HepG2 (cell line): ENCODE data around the gene DOLK. TPM values are rescaled to one million over a fixed set of nuclear protein-coding genes. Genes with fewer than 3 reads are reported as not detected.
A peak's percentile ranks its signal among the peaks of the same experiment; 100 is the strongest.

ENCODE experiments used
- ATAC-seq: fragments of 200-7000 bp; cut with Tn5 transposase; 3 replicates; pipeline ENCODE4 v1.9.1; 2020; ENCODE audit warnings: mild to moderate bottlenecking, moderate library complexity
- BruUV-seq: library from RNA; stranded (reverse); fragments of 400-500 nt; replicated peaks from 2 replicates; lab custom pipeline; 2021; lab: Mats Ljungman, UMichigan
- CTCF ChIA-PET: fragments of 300-600 bp; formaldehyde crosslinking; extraction: SDS; loops from one replicate; lab custom pipeline; 2021; ENCODE audit warnings: low total read pairs, inconsistent platforms, low intra/inter-chr PET ratio; lab: Yijun Ruan, JAX
- POLR2A ChIA-PET: fragments of 350-600 bp; sonication (Branson Sonifier 250); formaldehyde crosslinking; loops from one replicate; lab custom pipeline; 2020; ENCODE audit warnings: antibody characterized with exemption, inconsistent platforms; lab: Yijun Ruan, JAX
- DNase-seq: peaks from one replicate; pipeline ENCODE4 v3.0.0-alpha.2; 2015; ENCODE audit warnings: low spot score
- FAIRE-seq: peaks from 3 replicates; lab custom pipeline; 2011; peaks lifted over from hg19 to GRCh38; lab: Jason Lieb, UNC
- H2AFZ ChIP-seq: one replicate; pipeline ENCODE4 v1.6.1; 2011; ENCODE audit warnings: low read length, inconsistent platforms
- H3K27ac ChIP-seq: fragments of 300-600 bp; 3 replicates; pipeline ENCODE4 v1.8.0; 2011; ENCODE audit warnings: mixed run types, mild to moderate bottlenecking, mixed read lengths, low read length, inconsistent platforms; ENCODE audit not compliant: insufficient read depth; ENCODE audit errors: extremely low read length
- H3K27me3 ChIP-seq, 2 experiments: fragments of 200-600 bp in 1 of 2; 2 replicates in 1 of 2; 3 replicates in 1 of 2; pipeline versions ENCODE4 v1.6.0 to v1.8.0; 2011; ENCODE audit warnings: low read length in 2 of 2, mild to moderate bottlenecking in 2 of 2, moderate library complexity in 2 of 2, inconsistent platforms in 1 of 2; ENCODE audit not compliant: insufficient read depth in 2 of 2, control insufficient read depth in 1 of 2
- H3K36me3 ChIP-seq, 2 experiments: fragments of 200-600 bp in 1 of 2; replicated peaks in 1 of 2; 2 replicates in 1 of 2; 3 replicates in 1 of 2; pipeline versions ENCODE4 v1.5.1 to v1.8.0; 2011; ENCODE audit warnings: low read length in 2 of 2, inconsistent platforms in 1 of 2; ENCODE audit not compliant: insufficient read depth in 2 of 2, control insufficient read depth in 1 of 2
- H3K4me1 ChIP-seq: 2 replicates; pipeline ENCODE4 v1.5.1; 2012; ENCODE audit warnings: low read length, inconsistent platforms; ENCODE audit not compliant: insufficient read depth
- H3K4me2 ChIP-seq: 2 replicates; pipeline ENCODE4 v1.6.0; 2011; ENCODE audit warnings: low read depth, low read length, inconsistent platforms
- H3K4me3 ChIP-seq, 3 experiments: fragments of 200-600 bp in 1 of 3; sonication (generic), shearing (Covaris generic) in 1 of 3; replicated peaks in 1 of 3; 2 replicates each; pipeline ENCODE4 v1.5.1; 2011 to 2016; ENCODE audit warnings: low read length in 3 of 3, inconsistent platforms in 2 of 3, low read depth in 2 of 3, mild to moderate bottlenecking in 2 of 3, control low read depth in 1 of 3, mixed read lengths in 1 of 3; ENCODE audit not compliant: insufficient read depth in 1 of 3
- H3K79me2 ChIP-seq: one replicate; pipeline ENCODE4 v1.6.1; 2011; ENCODE audit warnings: low read length, inconsistent platforms; ENCODE audit not compliant: insufficient read depth
- H3K9ac ChIP-seq: 2 replicates; pipeline ENCODE4 v1.6.0; 2011; ENCODE audit warnings: mild to moderate bottlenecking, low read depth, low read length, inconsistent platforms; ENCODE audit not compliant: insufficient read depth
- H3K9me3 ChIP-seq: 2 replicates; pipeline ENCODE4 v1.5.1; 2012; ENCODE audit warnings: mild to moderate bottlenecking, low read length
- H4K20me1 ChIP-seq: 2 replicates; pipeline ENCODE4 v1.6.0; 2011; ENCODE audit warnings: inconsistent platforms, mild to moderate bottlenecking, low read length, moderate library complexity; ENCODE audit not compliant: insufficient read depth
- CEBPG ChIP-seq: IDR thresholded peaks from 2 replicates; pipeline ENCODE4 v1.6.1; 2016
- EED ChIP-seq: sonication (generic); formaldehyde crosslinking; IDR thresholded peaks from 2 replicates; pipeline ENCODE4 v1.5.0; 2020; ENCODE audit warnings: mild to moderate bottlenecking, missing genetic modification reagents
- MAF1 ChIP-seq: sonication (generic); formaldehyde crosslinking; IDR thresholded peaks from 2 replicates; pipeline ENCODE4 v1.5.0; 2020; ENCODE audit warnings: missing genetic modification reagents, borderline replicate concordance
- NFRKB ChIP-seq: fragments of 450-650 bp; IDR thresholded peaks from 2 replicates; pipeline ENCODE4 v1.6.1; 2017
- ZNF350 ChIP-seq: sonication (generic); formaldehyde crosslinking; IDR thresholded peaks from 2 replicates; pipeline ENCODE4 v1.4.0; 2020; ENCODE audit warnings: mild to moderate bottlenecking, low read depth, missing genetic modification reagents, borderline replicate concordance
- ZNF530 ChIP-seq: sonication (generic); formaldehyde crosslinking; IDR thresholded peaks from 2 replicates; pipeline ENCODE4 v1.5.0; 2020; ENCODE audit warnings: low read depth, mild to moderate bottlenecking, missing genetic modification reagents
- WGBS: methylation state at CpG from one replicate; pipeline ENCODE4 v1.1.6; 2017; ENCODE audit warnings: low lambda C conversion rate; 5-methylcytosine and 5-hydroxymethylcytosine counted together
- in situ Hi-C: cut with HindIII; loops from 2 replicates; pipeline ENCODE4 v1.10.0; 2017; ENCODE audit warnings: low pct_unique_long_range_greater_than_20kb; ENCODE audit not compliant: extremely low pct_ligation_motif_present
- intact Hi-C: fragments of 100-400 bp; cut with micrococcal nuclease; formaldehyde crosslinking; loops from one replicate; pipeline ENCODE4 v1.10.0; 2022; ENCODE audit not compliant: unreplicated experiment
- polyA plus RNA-seq, 8 experiments: library from polyadenylated mRNA; depleted of rRNA in 3 of 8; stranded (reverse) in 7 of 8; unstranded in 1 of 8; fragments of >200 nt; fragmentation: Illumina TruSeq in 4 of 8; extraction: Trizol in 4 of 8; gene quantifications; 2 replicates each; pipeline versions ENCODE4 v1.2.1 to v1.2.3, GENCODE V29; 2011 to 2016; ENCODE audit warnings: low read depth in 4 of 8, missing spikeins in 1 of 8, mixed read lengths in 1 of 8; ENCODE audit not compliant: insufficient read depth in 1 of 8
- total RNA-seq, 5 experiments: library from RNA; depleted of rRNA; stranded (reverse); fragments of >200 nt; fragmentation: Illumina TruSeq; extraction: Trizol; gene quantifications; 2 replicates each; pipeline ENCODE4 v1.2.3, GENCODE V29; 2016; ENCODE audit warnings: low read depth in 1 of 5
- TF ChIP-seq, protein P1 (sequence below): sonication (generic); formaldehyde crosslinking; IDR thresholded peaks from 2 replicates; pipeline ENCODE4 v1.9.0; 2021; ENCODE audit warnings: missing genetic modification reagents, borderline replicate concordance
- TF ChIP-seq, protein P2 (sequence below): sonication (generic); formaldehyde crosslinking; IDR thresholded peaks from 2 replicates; pipeline ENCODE4 v1.4.0; 2020; ENCODE audit warnings: missing genetic modification reagents
- TF ChIP-seq, protein P3 (sequence below): sonication (generic); formaldehyde crosslinking; IDR thresholded peaks from 2 replicates; pipeline ENCODE4 v1.5.1; 2020; ENCODE audit warnings: missing genetic modification reagents, mild to moderate bottlenecking, borderline replicate concordance
- TF ChIP-seq, protein P4 (sequence below): sonication (generic); formaldehyde crosslinking; IDR thresholded peaks from 2 replicates; pipeline ENCODE4 v1.5.0; 2020; ENCODE audit warnings: mild to moderate bottlenecking, missing genetic modification reagents

DOLK gene
- total and polyA plus RNA-seq, 2 of the 13 experiments (the other 11 are each of a cell fraction or from before 2014, with no cell fraction given), result 15.4 to 18.7 TPM

DNA sequence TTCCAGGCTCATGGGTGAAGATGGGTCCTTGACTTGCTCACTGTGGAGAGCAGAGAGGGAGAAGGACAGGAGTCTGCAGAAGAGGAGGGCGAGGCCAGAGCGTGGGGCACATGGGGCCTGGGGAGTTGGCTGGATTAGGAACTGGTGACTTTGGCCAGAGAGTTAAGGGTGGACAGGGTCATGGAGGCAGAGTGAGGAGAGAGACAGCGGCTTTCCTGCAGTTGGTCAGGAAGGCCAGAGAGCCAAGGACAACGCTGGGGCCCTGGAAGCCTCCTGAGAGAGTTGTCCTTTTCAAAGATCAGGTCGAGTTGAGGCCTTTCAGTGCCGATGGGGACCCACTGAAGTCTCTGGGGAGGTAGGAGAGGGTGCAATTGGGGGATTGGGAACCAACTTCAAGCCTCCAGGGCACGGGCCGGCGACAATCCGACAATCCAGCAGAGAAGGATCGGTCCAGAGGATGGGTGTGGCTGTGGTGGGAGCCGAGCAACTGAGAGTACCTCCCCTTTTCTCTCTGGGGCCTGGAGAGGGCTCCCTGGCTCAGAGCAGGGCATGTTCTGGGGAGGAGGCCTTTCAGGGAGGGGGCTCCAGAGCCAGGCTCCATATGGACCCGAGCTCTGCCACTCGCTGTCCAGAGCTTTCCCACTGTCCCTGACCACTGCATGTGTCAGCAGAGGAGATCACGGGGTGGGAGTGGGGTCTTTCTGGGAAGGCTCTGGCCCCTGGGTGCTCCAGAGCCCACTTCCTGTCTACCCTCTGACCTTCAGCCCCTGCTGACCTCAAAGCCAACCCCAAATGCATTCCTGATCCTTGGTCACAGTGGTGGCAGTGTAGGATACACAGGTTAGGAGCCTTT is 34.1 kb downstream of the DOLK start (continued):
- no peak for TF ChIP-seq MAF1
- no peak for TF ChIP-seq NFRKB
- TF ChIP-seq, protein P1, sequence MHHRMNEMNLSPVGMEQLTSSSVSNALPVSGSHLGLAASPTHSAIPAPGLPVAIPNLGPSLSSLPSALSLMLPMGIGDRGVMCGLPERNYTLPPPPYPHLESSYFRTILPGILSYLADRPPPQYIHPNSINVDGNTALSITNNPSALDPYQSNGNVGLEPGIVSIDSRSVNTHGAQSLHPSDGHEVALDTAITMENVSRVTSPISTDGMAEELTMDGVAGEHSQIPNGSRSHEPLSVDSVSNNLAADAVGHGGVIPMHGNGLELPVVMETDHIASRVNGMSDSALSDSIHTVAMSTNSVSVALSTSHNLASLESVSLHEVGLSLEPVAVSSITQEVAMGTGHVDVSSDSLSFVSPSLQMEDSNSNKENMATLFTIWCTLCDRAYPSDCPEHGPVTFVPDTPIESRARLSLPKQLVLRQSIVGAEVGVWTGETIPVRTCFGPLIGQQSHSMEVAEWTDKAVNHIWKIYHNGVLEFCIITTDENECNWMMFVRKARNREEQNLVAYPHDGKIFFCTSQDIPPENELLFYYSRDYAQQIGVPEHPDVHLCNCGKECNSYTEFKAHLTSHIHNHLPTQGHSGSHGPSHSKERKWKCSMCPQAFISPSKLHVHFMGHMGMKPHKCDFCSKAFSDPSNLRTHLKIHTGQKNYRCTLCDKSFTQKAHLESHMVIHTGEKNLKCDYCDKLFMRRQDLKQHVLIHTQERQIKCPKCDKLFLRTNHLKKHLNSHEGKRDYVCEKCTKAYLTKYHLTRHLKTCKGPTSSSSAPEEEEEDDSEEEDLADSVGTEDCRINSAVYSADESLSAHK, result no peak
- no peak for TF ChIP-seq ZNF530
- no peak for TF ChIP-seq ZNF350 (CRISPR knock-in tag)
- TF ChIP-seq, protein P2, sequence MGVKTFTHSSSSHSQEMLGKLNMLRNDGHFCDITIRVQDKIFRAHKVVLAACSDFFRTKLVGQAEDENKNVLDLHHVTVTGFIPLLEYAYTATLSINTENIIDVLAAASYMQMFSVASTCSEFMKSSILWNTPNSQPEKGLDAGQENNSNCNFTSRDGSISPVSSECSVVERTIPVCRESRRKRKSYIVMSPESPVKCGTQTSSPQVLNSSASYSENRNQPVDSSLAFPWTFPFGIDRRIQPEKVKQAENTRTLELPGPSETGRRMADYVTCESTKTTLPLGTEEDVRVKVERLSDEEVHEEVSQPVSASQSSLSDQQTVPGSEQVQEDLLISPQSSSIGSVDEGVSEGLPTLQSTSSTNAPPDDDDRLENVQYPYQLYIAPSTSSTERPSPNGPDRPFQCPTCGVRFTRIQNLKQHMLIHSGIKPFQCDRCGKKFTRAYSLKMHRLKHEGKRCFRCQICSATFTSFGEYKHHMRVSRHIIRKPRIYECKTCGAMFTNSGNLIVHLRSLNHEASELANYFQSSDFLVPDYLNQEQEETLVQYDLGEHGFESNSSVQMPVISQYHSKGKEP (CRISPR knock-in tag), result no peak

DNA sequence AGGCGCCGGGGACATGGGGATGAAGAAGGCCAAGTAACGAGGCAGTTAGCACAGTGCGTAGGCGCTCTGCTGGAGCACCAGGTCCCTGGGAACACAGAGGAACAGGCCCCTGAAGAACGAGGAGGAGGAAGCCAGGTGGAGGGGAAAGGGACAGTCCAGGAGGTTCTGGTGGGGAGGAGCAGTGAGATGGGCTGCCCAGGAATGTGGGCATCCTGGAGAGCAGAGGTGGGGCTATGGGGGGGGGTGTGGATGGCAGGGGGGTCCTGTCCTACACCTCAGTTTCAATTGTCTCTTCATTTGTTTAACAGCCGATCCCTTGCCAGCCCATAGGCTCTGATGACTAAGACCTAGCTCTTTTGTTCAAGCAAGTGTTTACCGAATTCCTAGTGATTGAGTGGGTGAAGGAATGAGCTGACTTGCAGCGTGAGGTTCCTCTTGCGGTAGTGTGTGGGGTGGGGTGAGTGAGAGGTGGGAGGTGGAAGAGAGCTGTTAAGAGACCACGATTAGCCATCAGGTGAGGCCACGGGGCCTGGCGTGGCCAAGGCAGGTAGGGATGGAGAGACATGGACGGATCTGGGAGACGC is 35.0 kb downstream of the DOLK start:
- no TSS peak for BruUV-seq
- ATAC-seq (peak; percentile 57), FAIRE-seq (peak; percentile 71), DNase-seq (peak; percentile 91)
- CTCF ChIA-PET, result no interaction called here
- Histone ChIP-seq H3K9ac (peak overlapping the region; percentile 45; the same call in 1 of the 2 replicates), H3K4me3 (no peak overlapping the region), H3K4me2 (peak overlapping the region; percentile 36; the same call in 1 of the 2 replicates), H3K36me3 (peaks cover 32 to 51% of the 10 kb centered on the region in 2 experiments), H3K79me2 (peaks cover 9% of the 10 kb centered on the region), H4K20me1 (no peaks in the 10 kb centered on the region), H3K9me3 (no peaks in the 10 kb centered on the region), H3K27me3 (no peaks in the 10 kb centered on the region), H2AFZ (no peak overlapping the region), H3K4me1 (peaks cover 67% of the 10 kb centered on the region), H3K27ac (peak overlapping the region; percentile 70)
- in situ Hi-C loops, result no loop called here
- POLR2A ChIA-PET, result interaction anchor here (0.9 to 2.8 kb wide), 5 partner anchors 10 to 36 kb away, joined by 3 to 14 read pairs (median 6); partner anchors contain the start of genes KYAT1 and LRRC8A
- intact Hi-C loops, result no loop called here
- WGBS, result 61% methylated on average over 15 of the region's 15 CpGs
- TF ChIP-seq CEBPG (CRISPR knock-in tag), result no peak
- TF ChIP-seq EED, result no peak
- TF ChIP-seq, protein P3, sequence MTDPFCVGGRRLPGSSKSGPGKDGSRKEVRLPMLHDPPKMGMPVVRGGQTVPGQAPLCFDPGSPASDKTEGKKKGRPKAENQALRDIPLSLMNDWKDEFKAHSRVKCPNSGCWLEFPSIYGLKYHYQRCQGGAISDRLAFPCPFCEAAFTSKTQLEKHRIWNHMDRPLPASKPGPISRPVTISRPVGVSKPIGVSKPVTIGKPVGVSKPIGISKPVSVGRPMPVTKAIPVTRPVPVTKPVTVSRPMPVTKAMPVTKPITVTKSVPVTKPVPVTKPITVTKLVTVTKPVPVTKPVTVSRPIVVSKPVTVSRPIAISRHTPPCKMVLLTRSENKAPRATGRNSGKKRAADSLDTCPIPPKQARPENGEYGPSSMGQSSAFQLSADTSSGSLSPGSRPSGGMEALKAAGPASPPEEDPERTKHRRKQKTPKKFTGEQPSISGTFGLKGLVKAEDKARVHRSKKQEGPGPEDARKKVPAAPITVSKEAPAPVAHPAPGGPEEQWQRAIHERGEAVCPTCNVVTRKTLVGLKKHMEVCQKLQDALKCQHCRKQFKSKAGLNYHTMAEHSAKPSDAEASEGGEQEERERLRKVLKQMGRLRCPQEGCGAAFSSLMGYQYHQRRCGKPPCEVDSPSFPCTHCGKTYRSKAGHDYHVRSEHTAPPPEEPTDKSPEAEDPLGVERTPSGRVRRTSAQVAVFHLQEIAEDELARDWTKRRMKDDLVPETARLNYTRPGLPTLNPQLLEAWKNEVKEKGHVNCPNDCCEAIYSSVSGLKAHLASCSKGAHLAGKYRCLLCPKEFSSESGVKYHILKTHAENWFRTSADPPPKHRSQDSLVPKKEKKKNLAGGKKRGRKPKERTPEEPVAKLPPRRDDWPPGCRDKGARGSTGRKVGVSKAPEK (CRISPR knock-in tag), result 0 out of 2 replicates have a peak, but pooled peaks have one; percentile 29
- TF ChIP-seq, protein P4, sequence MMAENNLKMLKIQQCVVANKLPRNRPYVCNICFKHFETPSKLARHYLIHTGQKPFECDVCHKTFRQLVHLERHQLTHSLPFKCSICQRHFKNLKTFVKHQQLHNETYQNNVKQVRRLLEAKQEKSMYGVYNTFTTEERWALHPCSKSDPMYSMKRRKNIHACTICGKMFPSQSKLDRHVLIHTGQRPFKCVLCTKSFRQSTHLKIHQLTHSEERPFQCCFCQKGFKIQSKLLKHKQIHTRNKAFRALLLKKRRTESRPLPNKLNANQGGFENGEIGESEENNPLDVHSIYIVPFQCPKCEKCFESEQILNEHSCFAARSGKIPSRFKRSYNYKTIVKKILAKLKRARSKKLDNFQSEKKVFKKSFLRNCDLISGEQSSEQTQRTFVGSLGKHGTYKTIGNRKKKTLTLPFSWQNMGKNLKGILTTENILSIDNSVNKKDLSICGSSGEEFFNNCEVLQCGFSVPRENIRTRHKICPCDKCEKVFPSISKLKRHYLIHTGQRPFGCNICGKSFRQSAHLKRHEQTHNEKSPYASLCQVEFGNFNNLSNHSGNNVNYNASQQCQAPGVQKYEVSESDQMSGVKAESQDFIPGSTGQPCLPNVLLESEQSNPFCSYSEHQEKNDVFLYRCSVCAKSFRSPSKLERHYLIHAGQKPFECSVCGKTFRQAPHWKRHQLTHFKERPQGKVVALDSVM, result no peak
